Neural cell (in vitro differentiated cells): ENCODE measurements around the gene DRD2.

ENCODE experiments used
- EP300 ChIP-seq: fragments of 450-650 bp; conservative IDR thresholded peaks from 2 replicates; pipeline ENCODE4 v1.6.1; 2014; ENCODE audit warnings: antibody characterized with exemption, mild to moderate bottlenecking, moderate library complexity; ENCODE audit not compliant: poor library complexity, severe bottlenecking
- EZH2 ChIP-seq: fragments of 200-600, 300-800 bp; shearing (Covaris generic), sonication (generic); IDR thresholded peaks from 2 replicates; pipeline ENCODE4 v1.6.1; 2014; ENCODE audit warnings: antibody characterized with exemption, low read length, borderline replicate concordance, mild to moderate bottlenecking; ENCODE audit not compliant: insufficient read depth, poor library complexity, severe bottlenecking
- MXI1 ChIP-seq: fragments of 450-650 bp; conservative IDR thresholded peaks from 2 replicates; pipeline ENCODE4 v1.6.1; 2014; ENCODE audit warnings: antibody characterized with exemption, mild to moderate bottlenecking; ENCODE audit not compliant: poor library complexity, severe bottlenecking
- POLR2AphosphoS5 ChIP-seq: IDR thresholded peaks from 2 replicates; pipeline ENCODE4 v1.6.1; 2012
- RAD21 ChIP-seq: fragments of 450-650 bp; conservative IDR thresholded peaks from 2 replicates; pipeline ENCODE4 v1.6.1; 2014; ENCODE audit warnings: antibody characterized with exemption, mild to moderate bottlenecking, moderate library complexity
- SMC3 ChIP-seq: fragments of 450-650 bp; conservative IDR thresholded peaks from 2 replicates; pipeline ENCODE4 v1.6.1; 2014; ENCODE audit warnings: antibody characterized with exemption, mild to moderate bottlenecking, moderate library complexity; ENCODE audit not compliant: poor library complexity
- TAF1 ChIP-seq: IDR thresholded peaks from 2 replicates; pipeline ENCODE4 v1.6.1; 2012; ENCODE audit warnings: low read depth
- TF ChIP-seq, protein P1 (sequence below): fragments of 450-650 bp; IDR thresholded peaks from 2 replicates; pipeline ENCODE4 v1.5.1; 2014; ENCODE audit warnings: antibody characterized with exemption, mild to moderate bottlenecking, moderate library complexity; ENCODE audit not compliant: poor library complexity, severe bottlenecking
- TF ChIP-seq, protein P2 (sequence below): IDR thresholded peaks from 2 replicates; pipeline ENCODE4 v1.6.1; 2012; ENCODE audit warnings: borderline replicate concordance

DNA sequence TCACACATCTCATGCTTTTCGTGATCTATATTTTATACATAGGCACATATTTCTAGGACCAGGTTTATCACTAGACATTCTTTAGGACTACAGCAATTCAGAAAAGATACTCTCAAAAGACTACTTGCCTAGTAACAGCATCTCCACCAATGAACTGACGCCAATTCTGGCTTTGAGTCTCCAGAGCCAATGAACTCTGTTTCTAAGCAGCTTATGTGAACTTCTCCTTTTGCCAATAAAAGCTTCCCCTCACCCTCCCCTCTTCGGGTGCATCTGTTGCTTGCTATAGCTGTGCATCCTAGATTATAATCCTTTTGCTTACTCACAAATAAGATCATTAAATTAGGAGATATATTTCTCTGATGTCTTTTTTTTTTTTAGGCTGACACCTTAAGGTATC lies 99.0 kb downstream of the DRD2 start:
- TF ChIP-seq, protein P1, sequence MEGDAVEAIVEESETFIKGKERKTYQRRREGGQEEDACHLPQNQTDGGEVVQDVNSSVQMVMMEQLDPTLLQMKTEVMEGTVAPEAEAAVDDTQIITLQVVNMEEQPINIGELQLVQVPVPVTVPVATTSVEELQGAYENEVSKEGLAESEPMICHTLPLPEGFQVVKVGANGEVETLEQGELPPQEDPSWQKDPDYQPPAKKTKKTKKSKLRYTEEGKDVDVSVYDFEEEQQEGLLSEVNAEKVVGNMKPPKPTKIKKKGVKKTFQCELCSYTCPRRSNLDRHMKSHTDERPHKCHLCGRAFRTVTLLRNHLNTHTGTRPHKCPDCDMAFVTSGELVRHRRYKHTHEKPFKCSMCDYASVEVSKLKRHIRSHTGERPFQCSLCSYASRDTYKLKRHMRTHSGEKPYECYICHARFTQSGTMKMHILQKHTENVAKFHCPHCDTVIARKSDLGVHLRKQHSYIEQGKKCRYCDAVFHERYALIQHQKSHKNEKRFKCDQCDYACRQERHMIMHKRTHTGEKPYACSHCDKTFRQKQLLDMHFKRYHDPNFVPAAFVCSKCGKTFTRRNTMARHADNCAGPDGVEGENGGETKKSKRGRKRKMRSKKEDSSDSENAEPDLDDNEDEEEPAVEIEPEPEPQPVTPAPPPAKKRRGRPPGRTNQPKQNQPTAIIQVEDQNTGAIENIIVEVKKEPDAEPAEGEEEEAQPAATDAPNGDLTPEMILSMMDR, result no peak
- TF ChIP-seq EP300, result no peak
- no peak for TF ChIP-seq POLR2AphosphoS5
- no peak for TF ChIP-seq EZH2
- no peak for TF ChIP-seq TAF1
- no peak for TF ChIP-seq RAD21
- TF ChIP-seq, protein P2, sequence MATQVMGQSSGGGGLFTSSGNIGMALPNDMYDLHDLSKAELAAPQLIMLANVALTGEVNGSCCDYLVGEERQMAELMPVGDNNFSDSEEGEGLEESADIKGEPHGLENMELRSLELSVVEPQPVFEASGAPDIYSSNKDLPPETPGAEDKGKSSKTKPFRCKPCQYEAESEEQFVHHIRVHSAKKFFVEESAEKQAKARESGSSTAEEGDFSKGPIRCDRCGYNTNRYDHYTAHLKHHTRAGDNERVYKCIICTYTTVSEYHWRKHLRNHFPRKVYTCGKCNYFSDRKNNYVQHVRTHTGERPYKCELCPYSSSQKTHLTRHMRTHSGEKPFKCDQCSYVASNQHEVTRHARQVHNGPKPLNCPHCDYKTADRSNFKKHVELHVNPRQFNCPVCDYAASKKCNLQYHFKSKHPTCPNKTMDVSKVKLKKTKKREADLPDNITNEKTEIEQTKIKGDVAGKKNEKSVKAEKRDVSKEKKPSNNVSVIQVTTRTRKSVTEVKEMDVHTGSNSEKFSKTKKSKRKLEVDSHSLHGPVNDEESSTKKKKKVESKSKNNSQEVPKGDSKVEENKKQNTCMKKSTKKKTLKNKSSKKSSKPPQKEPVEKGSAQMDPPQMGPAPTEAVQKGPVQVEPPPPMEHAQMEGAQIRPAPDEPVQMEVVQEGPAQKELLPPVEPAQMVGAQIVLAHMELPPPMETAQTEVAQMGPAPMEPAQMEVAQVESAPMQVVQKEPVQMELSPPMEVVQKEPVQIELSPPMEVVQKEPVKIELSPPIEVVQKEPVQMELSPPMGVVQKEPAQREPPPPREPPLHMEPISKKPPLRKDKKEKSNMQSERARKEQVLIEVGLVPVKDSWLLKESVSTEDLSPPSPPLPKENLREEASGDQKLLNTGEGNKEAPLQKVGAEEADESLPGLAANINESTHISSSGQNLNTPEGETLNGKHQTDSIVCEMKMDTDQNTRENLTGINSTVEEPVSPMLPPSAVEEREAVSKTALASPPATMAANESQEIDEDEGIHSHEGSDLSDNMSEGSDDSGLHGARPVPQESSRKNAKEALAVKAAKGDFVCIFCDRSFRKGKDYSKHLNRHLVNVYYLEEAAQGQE, result no peak
- TF ChIP-seq MXI1, result no peak
- TF ChIP-seq SMC3, result no peak
